ENCODE measurements around the gene AKAP12.

Gene AKAP12, protein sequence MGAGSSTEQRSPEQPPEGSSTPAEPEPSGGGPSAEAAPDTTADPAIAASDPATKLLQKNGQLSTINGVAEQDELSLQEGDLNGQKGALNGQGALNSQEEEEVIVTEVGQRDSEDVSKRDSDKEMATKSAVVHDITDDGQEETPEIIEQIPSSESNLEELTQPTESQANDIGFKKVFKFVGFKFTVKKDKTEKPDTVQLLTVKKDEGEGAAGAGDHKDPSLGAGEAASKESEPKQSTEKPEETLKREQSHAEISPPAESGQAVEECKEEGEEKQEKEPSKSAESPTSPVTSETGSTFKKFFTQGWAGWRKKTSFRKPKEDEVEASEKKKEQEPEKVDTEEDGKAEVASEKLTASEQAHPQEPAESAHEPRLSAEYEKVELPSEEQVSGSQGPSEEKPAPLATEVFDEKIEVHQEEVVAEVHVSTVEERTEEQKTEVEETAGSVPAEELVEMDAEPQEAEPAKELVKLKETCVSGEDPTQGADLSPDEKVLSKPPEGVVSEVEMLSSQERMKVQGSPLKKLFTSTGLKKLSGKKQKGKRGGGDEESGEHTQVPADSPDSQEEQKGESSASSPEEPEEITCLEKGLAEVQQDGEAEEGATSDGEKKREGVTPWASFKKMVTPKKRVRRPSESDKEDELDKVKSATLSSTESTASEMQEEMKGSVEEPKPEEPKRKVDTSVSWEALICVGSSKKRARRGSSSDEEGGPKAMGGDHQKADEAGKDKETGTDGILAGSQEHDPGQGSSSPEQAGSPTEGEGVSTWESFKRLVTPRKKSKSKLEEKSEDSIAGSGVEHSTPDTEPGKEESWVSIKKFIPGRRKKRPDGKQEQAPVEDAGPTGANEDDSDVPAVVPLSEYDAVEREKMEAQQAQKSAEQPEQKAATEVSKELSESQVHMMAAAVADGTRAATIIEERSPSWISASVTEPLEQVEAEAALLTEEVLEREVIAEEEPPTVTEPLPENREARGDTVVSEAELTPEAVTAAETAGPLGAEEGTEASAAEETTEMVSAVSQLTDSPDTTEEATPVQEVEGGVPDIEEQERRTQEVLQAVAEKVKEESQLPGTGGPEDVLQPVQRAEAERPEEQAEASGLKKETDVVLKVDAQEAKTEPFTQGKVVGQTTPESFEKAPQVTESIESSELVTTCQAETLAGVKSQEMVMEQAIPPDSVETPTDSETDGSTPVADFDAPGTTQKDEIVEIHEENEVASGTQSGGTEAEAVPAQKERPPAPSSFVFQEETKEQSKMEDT (N-terminal part only)

DNA sequence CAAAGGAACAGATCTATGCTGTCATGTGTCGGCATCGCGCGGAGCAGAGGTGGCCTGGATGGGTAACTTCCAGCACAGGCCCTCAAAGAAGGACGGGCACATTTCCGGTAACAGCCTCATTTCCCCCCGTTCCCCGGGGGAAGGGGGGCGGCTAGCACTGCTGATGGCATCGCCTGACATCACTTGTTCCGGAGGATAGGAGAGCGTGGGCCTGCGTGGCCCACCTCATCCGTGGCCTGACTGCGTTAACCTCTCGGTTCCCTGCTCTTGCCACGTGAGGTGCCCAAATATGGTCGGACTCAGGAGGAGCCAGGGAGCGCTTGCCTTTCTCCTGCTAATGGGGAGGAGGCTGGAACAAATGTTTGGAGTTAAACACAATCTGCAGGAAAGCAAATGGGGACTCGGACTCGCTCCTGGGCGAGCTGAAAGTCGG is at the start of gene AKAP12:
Gene AKAP12 (plus strand): TSS at position 365 of the 433 bp plus-strand sequence. CDS start 596 bp downstream, outside the sequence.
- no peak for DNase-seq (ENCODE audit: low read depth)

DNA sequence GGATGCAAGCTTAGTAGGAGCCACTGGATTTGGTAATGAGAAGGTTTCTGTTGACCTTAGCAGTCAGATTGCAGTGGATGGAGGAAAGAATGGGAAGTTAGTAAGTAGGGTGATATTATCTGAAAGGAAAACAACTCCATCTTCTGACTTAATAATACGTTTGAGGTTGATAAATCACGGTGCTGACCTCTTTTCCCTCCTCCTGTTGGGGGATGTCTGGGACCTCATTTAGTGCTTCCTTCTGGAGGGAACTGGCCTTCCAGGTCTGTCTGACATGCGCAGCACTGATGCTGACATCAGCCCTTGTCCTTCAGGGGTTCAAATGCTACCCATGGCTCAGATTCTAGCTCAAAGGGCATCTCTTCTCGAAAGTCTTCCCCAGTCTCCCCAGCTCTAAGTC is 48.2 kb upstream of the AKAP12 start:
- DNase-seq (ENCODE audit: low read depth): no peak

DNA sequence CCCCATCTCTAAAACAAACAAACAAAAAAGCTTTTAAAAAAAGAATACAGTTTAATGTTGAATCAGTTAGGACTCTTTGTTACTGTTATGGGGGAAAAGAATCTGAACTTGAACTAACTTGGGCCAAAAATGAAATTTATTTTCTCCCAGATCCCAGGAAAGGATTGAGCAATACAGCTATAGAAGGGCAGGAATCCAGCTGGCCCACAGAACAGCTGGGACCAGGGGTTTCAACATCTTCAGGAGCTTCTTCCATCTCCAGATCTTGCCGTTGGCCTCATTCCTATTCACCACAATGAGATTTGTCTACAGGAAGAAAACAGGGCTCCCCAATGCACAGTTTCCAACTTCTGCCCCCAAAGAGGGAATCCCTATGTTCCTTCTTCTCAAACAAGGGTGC is 43.2 kb upstream of the AKAP12 start:
- DNase-seq (ENCODE audit: low read depth): no peak

DNA sequence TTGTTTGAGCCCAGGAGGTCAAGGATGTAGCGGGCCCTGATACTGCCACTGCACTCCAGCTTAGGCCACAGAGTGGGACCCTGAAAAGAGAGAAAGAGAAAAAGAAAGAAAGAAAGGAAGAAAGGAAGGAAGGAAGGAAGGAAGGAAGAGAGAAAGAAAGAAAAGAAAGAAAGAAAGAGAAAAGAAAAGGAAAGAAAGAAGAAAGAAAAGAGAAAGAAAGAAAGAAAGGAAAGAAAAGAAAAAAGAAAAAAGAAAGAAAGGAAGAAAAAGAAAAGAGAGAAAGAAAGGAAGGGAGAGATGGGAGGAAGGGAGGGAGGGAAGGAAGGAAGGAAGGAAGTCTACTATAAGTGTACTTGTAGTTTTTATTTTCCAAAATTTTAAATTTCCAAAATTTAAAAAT is 42.2 kb upstream of the AKAP12 start:
- DNase-seq (ENCODE audit: low read depth): no peak

DNA sequence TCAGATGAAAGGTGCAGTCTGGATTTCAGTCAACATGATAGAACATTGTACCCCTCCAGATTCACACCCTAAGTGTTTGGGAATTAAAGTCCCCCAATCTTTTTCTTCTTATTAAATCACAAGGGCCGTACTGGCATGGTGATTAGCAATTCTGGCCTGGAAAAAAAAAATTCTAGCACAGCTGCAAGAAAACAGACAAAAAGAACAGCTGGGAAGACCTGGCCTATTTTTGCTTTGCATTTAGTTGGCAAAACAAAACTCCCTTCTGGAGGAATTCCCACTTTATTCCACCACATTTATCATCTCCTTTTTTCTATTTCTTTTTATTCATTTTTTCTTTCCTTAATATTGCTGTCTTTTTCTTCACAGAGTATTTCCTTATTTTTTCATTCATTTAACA is 39.8 kb upstream of the AKAP12 start:
- DNase-seq (ENCODE audit: low read depth): no peak

DNA sequence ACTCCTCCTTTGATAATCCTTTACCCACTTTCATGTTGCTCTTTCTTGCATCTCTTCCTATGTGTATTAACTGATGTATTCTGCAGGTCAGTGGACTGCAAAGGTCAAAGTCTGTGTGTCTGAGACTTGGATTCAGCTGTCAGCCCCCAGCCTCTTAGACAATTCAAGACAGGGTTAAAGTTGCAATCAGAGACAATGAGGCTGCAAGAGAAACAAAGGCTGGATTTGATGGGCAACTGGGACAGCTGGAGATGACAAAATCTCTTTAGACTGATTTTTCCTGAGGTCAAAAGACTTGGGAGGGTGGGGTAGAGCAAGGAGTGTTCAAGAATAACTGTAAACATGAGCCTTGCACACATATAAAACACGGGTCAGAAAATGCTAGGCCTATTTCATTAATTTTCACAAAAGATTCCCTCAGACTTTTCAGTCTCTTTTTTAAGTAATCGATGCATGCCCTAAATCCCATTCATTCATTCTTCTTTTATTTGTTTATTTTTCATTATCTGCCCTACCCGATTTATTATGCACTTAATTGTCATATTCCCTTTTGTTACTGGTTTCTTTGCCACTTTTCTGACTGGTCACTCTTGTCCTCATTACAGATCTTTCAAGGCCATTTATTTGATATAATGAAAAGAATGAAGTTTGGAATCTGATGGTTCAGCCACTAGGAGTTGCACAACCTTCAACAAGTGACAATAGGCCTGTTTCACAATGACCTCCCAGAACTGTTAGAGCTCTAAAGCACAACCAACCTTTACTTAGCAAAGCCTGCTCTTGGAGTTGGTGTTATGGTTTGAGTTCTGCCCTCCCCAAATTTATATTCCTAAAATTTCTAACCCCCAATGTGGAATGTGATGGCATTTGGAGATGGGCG is 33.8 kb upstream of the AKAP12 start:
- no peak for DNase-seq (ENCODE audit: low read depth)

DNA sequence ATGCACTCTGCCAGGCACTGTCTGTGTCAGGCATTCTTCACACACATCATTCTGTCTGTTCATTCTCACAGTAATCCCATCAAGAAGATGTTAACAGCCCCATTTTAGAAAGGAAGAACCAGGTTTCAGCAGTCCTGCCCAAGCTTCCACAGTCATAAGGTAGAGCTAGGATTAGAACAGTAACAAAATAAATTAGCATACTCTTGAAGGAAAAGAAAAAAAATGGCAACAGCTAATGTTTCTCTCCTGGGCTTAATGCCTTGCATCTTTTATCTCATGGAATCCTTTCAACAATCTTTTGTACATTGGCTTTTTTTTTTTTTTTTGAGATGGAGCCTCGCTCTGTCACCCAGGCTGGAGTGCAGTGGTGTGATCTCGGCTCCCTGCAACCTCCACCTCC is 32.1 kb upstream of the AKAP12 start:
- no peak for DNase-seq (ENCODE audit: low read depth)

DNA sequence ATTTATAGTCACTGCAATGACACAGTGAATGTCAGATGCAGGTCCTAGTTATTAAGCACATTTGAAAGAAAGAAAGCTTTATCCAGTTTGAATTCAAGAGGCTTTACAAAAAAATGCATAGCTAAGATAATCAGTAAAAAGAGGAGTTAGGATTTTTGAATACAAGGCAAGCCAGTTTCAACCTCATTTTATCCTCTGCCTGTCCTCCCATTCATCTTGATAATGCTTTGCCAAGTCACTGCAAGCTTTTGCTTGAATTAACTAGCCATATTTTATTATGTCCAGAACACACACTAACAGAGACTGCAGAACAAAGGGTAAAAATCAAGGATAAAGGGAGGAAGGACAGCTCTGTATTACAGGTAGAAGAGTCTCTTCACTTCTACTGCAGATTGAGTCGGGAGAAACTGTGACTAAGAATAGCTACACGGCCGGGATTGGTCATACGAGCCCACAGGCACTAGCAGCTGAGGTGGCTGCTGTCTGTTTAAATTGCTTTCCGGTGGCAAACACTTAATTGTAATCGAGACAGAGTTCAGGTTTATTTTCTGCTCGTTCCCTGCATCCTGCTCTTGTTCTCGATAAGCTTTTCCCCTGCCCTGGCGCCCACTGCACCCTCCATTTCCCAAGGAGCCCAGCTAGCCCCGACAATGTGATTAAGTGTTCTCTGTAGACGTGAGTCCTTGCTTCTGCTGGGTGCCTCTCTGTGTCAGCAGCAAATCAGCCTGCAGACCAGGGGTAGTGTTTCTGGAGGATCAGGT is 30.5 kb upstream of the AKAP12 start:
- no peak for DNase-seq (ENCODE audit: low read depth)

DNA sequence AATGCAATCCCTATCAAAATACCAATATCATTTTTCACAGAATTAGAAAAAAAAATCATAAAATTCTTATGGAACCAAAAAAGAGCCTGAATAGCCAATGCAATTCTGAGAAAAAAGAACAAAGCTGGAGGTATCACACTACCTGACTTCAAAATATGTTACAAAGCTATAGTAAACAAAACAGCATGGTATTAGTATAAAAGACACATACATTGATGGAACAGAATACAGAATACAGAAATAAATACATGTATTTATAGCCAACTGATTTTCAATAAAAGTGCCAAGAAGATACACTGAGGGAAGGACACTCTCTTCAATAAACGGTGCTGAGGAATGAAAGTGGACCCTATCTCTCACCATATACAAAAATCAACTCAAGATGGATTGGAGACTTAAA is 28.7 kb upstream of the AKAP12 start:
- DNase-seq (ENCODE audit: low read depth): no peak

DNA sequence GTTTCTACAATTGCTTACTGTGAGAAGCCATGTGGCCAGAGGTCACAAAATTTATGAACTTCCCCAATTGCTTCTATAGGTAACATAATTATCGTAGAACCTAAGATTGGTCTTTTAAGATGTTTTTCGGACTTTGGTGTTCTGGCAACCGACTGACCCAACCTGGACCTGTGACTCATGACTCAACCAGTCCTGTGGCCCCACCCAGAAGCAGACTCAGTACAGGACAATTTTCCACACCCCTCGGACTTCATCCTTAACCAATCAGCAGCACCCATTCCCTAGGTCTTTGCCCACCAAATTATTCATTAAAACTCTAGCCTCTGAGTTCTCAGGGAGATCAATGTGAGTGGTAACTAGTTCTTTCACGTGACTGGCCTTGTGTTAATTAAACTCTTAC is 26.4 kb upstream of the AKAP12 start:
- DNase-seq (ENCODE audit: low read depth): no peak

DNA sequence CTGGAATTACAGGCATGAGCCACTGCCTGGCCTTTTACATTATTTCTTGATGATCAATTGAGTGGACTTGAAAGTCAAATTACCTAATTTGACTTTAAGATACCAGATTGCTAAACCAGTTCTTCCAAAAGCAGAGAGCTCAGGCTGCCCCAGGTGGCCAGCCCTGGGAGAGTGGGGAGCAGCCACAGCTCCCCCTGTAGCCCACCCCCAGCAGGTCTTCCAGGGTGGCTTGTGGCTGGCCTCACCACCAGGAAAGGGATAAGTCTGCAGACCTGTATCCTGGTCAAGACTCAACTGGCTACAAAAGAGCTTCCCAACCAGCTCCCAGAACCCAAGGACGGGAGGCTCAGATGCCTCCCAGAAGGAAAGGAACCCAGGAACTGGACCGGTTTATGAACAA is 23.8 kb upstream of the AKAP12 start:
- DNase-seq (ENCODE audit: low read depth): no peak

DNA sequence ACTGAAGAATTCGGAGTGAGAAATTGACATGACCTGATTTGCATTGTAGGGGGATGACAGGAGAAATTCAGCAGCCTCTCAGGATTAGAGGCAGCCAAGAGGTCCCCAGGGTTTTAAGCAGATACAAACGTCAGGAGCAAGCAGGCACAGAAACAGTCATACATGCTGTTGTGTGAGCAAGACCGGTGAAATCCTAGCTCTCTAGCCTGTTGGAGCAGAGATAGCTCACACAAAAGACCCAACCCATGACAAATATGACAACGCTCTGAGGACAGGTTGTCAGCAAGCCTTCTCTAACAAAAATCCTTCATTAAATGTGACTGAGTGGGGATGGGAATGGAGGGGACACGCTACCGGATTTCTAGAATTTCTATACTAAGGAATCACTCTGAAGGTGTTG is 23.0 kb upstream of the AKAP12 start:
- DNase-seq (ENCODE audit: low read depth): no peak

DNA sequence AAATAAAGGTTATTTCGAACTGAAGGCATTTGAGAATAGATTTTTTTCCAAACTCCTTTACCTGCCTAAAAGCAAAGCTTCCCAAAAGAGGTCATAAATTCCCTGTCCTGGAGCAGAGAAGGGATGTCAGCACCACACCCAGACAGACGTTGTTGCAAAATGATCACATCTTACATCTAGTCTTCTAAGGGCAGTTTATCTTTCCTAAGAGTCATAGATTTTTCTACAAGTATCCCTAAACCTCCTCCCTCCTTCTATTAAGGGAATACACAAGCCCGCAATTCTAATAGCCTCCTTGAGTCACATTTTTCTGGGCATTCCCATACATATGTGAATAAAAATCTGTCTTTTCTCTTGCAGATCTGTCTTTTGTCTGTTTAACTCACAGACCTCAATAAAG is 20.6 kb upstream of the AKAP12 start:
- no peak for DNase-seq (ENCODE audit: low read depth)

DNA sequence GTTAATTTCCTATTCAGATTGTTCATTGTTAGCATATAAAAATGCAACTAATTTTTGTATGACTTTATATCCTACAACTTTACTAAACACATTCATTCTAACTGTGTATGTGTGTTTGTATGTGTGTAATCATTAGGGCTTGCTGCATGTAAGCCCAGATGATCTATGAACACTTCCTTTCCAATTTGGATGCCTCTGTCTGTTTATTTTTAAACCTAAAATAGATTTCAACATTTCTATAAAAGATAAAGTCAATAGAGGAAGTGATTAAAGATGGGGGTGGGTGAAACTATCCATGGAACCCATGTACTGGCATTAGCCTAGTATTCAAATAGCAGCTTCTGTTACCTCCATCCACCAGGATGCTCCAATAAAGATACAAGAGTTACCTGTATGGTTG is 15.7 kb upstream of the AKAP12 start:
- no peak for DNase-seq (ENCODE audit: low read depth)

DNA sequence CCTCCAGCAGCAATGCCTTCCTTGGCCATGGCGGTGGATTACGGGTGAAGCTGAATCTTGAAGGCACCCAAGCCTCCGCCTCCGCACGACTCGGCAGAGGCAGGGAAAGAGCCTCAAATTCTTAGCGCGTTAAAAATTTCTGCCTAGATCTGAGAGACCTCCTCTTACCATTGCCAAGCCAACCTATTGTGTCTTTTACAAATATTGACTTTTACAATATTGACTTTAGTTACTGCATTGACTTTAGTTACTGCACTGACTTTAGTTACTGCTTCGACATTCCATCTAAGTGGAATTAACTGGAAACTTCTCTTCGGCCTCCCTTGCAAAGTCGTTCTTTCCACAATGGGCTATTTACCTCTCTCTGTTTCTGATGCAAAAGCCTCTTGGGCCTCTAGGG is 13.8 kb upstream of the AKAP12 start:
- DNase-seq (ENCODE audit: low read depth): no peak

DNA sequence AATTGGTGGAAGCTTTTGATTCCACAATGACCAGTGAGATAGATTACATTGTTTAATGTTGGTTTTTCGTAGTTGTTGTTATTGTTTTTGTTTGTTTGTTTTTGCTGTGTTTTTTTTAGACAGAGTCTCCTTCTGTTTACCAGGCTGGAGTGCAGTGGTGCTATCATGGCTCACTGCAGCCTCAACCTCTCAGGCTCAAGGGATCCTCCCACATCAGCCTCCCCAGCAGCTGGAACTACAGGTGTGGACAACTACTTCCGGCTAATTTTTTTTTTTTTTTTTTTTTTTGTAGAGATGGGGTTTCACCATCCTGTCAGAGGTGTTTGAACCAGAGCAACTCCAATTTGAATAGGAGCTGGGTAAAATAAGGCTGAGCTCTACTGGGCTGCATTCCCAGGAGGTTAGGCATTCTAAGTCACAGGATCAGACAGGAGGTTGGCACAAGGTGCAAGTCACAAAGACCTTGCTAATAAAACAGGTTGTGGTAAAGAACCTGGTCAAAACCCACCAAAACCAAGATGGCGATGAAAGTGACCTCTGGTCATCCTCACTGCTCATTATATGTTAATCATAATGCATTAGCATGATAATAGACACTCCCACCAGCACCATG is 10.9 kb upstream of the AKAP12 start:
- no peak for DNase-seq (ENCODE audit: low read depth)

DNA sequence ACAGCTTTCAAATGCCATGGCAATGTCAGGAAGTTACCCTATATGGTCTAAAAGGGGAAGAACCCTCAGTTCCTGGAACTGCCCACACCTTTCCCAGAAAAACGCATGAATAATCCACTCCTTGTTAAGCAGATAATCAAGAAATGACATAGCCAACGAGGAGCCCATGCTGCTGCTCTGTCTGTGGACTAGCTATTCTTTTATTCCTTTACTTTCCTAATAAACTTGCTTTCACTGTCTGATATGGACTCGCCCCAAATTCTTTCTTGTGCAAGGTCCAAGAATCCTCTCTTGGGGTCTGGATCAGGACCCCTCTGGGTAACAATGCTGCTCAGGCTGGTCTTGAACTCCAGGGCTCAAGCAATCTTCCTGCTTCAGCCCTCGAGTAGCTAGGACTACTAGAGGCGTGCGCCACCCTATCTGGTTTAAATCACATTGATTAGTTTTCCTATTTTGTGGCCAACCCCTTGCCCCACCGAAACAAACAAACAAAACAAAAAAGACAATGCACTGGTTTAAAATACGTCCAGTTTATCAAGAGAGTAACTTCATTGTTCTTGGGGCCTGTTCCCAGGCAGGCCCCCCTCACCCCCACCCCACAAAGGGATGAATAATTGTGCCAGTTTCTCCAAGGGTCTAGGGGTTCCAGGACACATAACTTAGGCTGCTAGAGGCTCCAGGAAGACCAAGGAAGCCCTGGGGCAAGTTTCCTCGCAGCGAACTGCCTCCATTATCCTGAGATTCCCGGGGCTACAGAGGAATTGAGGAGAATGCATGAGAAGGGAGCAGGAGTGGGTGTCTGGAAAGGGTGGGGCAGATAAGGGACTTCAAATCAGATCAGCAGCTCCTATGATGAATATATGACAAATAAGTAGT is 10.1 kb upstream of the AKAP12 start:
- DNase-seq (ENCODE audit: low read depth): no peak

DNA sequence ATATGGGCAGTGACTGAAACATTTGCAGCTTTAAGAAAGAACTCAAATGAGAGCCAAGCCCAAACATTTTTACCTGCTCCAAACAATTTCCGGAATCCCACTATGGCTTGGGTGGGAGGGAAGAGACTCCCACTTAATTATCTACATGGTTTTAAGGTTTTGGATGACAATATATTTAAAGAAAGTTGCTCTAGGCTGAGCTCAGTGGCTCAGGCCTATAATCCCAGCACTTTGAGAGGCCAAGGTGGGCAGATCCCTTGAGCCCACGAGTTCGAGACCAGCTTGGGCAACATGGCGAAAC is 9.5 kb upstream of the AKAP12 start:
- DNase-seq (ENCODE audit: low read depth): no peak

DNA sequence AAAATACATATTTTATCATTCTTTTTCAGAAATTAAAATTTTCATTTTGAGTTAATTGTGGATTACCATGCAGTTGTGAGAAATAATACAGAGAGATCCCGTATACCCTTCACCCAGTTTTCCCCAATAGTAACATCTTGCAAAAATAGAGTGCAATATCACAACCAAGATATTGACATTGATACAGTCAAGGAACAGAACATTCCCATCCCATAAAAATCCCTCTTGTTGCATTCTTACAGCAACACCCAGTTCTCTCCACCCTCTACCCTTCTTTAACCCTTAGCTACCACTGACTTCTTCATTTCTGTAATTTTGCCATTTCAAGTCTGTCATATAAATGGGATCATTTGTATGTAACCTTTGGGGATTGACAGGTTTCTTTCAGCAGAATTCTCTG is 6.9 kb upstream of the AKAP12 start:
- no peak for DNase-seq (ENCODE audit: low read depth)

DNA sequence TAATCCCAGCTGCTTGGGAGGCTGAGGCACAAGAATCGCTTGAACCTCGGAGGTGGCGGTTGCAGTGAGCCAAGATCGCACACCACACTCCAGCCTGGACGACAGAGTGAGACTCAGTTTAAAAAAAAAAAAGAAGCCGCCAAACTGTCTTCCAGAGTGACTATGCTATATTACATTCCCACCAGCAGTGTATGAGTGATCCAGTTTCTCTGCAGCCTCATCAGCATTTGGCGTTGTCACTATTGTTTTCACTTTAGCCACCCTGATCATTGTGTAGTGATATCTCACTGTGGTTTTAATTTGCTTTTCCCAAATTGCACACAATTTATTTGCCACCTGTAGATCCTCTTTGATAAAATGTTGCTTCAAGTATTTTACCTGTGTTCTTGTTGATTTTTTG is 6.0 kb upstream of the AKAP12 start:
- DNase-seq (ENCODE audit: low read depth): no peak
